Spleen (tissue), 7 donors: ENCODE data around the gene GALK1.

ENCODE experiments used
- POLR2A ChIP-seq, 3 donors: fragments of 450-650 bp; IDR thresholded peaks; one replicate each; pipeline ENCODE4 v1.5.1; 2017; ENCODE audit warnings: antibody characterized with exemption in 3 of 3, mild to moderate bottlenecking in 1 of 3
- TF ChIP-seq, protein P1 (sequence below), 11 experiments: fragments of 200-600 bp in 7 of 11; fragments of 450-650 bp in 4 of 11; sonication (generic) in 4 of 11; IDR thresholded peaks in 8 of 11; conservative IDR thresholded peaks in 3 of 11; 1 replicate in 7 of 11; 2 replicates in 4 of 11; pipeline versions ENCODE4 v1.4.0 to v1.8.0; 2016 to 2021; ENCODE audit warnings: antibody characterized with exemption in 11 of 11, inconsistent platforms in 4 of 11, mild to moderate bottlenecking in 1 of 11
- donor health status: DM: no; HTN: no; CAD: no; lungs with moderate emphysema.
- donor health status: DM: no; HTN: no; CAD: no.
- donor health status: DM: no; HTN: no; CAD: no.

DNA sequence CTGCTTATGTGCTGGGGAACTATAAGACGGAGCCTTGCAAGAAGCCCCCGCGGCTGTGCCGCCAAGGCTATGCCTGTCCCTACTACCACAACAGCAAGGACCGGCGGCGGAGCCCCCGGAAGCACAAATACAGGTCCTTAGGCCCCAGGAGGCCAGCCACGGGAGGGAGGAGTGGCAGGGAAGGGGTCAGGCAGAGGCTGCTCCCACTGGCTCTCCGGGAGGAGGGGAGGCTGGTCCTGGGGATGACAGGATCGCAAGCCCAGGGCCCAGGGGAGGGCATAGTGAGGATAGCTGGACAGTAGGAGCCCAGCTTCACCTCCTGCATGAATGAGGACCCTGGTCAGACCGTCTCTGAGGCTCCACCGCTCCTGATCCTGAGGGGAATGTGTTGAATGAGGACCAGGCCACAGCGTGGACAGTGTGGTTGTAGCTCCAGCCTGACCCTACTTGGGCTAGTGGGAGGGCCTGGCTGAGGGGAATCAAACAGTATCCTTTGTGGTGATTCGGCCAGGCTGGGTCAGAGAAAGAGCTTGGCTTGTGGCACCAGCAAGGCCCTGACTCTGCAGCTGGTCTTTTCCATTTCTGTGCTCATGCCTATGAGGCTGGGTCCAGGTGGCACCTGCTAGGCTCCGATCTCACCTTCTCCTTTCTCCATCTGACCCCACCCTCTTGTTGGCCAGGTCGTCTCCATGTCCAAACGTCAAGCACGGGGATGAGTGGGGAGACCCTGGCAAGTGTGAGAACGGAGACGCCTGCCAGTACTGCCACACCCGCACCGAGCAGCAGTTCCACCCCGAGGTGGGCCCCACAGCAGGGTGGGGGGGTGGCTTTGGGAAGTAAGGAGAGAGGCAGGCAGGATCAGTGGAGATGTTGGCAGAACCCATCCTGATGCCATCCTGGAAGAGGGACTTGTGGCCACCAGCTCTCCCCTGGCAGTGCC lies 48.4 kb upstream of the GALK1 start:
- TF ChIP-seq, protein P1, sequence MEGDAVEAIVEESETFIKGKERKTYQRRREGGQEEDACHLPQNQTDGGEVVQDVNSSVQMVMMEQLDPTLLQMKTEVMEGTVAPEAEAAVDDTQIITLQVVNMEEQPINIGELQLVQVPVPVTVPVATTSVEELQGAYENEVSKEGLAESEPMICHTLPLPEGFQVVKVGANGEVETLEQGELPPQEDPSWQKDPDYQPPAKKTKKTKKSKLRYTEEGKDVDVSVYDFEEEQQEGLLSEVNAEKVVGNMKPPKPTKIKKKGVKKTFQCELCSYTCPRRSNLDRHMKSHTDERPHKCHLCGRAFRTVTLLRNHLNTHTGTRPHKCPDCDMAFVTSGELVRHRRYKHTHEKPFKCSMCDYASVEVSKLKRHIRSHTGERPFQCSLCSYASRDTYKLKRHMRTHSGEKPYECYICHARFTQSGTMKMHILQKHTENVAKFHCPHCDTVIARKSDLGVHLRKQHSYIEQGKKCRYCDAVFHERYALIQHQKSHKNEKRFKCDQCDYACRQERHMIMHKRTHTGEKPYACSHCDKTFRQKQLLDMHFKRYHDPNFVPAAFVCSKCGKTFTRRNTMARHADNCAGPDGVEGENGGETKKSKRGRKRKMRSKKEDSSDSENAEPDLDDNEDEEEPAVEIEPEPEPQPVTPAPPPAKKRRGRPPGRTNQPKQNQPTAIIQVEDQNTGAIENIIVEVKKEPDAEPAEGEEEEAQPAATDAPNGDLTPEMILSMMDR (IDR thresholded peaks at IDR 0.05 in 8 of 11, conservative IDR thresholded peaks at IDR 0.05 in 3 of 11): no peak
- no peak for TF ChIP-seq POLR2A (IDR thresholded peaks at IDR 0.05)
